ENCODE data around the gene DDX56. TPM values are rescaled to one million over a fixed set of nuclear protein-coding genes. Genes with fewer than 3 reads are reported as not detected.

Gene DDX56
- 109 to 136 TPM (median 124 TPM) in 5 replicates for total RNA-seq (2022; extraction: Qiagen RNA extraction; ENCODE audit: low read depth)

DNA sequence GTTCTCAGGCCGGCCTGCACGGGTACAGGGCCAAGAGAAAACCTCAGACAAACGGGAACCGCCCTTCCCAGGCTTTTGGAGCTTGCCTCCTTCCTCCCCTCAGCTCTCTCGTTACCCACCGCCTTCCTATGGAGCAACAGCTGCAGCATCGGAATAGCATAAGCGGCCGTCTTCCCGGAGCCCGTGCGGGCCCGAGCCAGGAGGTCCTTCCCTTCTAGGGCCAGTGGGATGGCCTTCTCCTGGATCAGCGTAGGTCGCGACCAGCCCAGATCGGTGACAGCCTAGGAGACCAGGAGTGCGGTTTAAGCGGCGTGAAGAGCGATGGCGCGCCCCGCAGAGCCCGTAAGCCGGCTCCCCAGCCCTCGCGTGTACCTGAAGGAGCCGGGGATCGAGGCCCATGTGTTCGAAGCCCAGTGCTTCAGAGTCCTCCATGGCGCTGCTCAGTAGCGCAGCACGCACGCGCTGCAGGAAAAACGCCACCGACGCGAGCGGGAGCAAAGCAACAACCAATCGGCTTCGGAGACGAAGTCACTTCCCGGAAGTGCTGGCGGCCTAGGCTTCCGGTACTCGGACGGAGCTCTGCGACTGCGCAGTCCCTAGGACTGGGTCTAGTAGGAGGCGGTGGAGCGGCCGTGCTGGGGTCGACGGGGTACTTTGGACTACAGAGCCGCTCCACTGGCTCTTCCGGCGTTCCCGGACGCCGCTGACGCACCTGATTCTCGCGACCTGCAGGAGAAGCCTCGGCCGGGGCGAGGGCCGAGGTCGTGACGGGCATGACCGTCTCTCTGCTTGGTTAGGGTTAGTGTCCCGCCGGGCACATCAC is at the start of gene DDX56:
DDX56 (minus strand) TSS at position 445 of the 823 bp plus-strand sequence; CDS start at position 432, 13 bp downstream.

DNA sequence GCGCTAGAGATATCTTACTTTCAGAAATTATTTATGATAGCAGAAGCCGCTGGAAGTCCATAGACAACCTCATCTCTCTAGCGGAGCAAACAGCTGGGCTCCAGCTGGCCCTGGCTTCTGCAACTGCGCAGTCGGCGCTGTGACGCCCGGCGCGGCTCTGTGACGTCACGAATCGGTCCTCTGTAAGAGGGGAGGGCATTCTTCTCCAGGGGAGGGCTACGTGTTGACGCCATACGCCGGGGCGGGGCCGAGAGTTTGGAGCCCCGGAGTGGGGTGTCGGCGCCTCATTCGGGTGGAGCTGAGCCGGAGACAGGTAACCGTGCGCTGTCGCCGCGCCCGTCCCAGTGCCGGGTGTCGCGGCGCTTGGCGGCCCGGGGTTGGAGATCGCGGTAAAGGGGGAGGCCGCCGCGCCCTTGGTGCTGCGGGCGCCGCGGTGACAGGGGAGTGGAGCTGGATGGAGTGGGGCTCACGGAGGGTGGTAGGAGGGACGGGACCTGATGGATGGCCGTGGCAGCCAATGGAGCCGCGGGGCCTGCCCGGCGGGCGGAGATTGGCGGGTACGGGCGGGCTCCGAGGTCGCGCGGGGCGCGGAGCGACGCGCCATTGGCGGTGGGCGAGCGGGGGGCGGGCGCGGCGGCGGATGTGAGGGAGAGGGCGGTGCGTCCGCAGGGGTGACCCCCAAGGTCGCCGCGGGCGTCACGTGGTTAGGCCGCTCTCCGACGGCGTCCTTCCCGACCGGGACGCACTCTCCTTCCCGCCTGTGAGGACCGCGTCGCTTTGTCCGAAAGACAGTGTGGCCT is 32.8 kb upstream of the DDX56 start, which contains the start of gene OGDH:
OGDH (plus strand) TSS at position 287 of the 800 bp plus-strand sequence. CDS start 17,717 bp downstream, outside the sequence.

DNA sequence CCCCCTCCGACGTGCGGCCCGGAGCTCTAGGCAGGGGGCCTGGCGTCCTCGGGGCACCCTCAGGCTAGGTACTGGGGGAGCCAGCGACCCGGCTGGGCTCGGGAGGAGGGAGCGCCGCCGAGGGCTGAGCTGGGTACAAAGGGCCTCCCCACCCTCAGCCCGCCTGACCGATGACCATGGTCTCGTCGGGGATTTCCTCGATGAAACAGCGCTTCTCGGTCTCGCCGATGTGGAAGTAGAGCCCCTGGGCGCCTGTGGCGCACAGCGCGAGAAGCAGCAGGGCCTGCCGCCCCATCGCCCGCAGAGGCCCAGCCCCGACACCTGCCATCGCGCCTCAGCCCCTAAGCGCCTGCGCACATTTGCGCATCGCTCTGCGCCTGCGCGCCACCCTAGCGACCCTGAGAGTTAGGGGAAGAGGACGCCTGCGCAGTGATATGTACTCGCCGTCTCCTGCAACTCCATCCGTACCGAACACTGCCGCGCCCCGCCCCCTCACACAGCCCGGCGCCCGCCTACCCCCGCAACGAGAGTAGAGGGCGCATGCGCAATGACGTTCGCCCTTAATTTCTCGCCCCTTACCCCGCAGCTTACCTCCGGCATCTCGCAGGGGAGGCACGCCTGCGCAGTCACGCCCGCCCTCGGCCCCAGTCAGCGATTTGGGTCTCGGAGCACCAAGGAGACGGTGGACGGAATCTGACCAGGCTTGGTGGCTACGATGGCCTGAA is 8.3 kb upstream of the DDX56 start, which contains the start of gene TMED4:
TMED4 (minus strand) TSS at position 353 of the 725 bp plus-strand sequence; CDS start at position 328, 25 bp downstream.

DNA sequence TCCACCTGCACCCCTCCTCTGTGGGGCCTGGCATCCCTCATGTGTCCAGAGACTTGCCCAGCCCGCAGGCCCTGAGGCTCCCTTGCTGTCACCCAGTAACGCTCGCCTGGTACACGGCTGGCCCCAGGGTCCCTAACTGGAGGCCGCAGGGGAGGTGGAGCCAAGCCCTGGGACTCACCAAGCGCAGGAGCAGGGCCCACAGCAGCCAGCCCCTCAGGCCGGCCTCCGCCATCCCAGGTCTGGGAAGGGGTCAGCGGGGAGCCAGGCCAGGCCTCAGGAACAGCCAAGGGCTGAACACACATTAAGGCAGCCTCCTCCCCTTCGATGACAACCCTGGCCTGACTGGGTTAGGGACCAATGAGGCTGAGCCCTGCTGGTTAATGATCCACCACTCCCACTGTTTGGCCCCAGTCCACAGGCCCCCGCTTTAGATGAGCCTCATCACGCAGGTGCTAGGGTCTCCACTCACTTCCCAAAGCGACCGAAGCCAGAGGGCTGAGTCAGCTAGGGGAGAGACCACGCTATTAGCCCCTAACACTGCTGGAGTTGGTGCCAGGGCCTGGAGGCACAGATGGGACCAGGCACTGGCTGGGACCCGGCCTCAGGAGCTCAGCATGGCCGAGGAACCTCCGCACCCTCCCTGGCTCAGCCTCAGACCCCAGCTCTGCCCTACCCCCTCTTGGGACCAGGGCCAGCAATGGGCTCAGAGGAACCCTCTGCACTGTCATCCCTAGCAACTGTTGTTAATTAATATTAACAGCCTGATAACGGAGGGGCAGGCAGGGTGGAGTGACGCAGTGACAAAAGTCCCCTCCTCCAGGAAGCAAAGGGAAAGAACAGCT is 32.5 kb downstream of the DDX56 start, which contains the start of gene NPC1L1:
NPC1L1 (minus strand) TSS at position 303 of the 842 bp plus-strand sequence; CDS start at position 232, 71 bp downstream.

Other genes starting within 250 kb of the DDX56 start
- 0.15 to 0.28 TPM (median 0.20 TPM) in 5 replicates for gene CAMK2B, start 248.3 kb downstream of the DDX56 start, total RNA-seq (2022; extraction: Qiagen RNA extraction; ENCODE audit: low read depth)
- 46.0 to 60.4 TPM (median 56.1 TPM) in 5 replicates for gene NUDCD3, start 83.2 kb downstream of the DDX56 start, total RNA-seq (2022; extraction: Qiagen RNA extraction; ENCODE audit: low read depth)
- gene NPC1L1, start 32.6 kb downstream of the DDX56 start, total RNA-seq (2022; extraction: Qiagen RNA extraction; ENCODE audit: low read depth) = 0.06 to 0.09 TPM (median 0.08 TPM) in 4 of 5 replicates, not detected in the other
- gene TMED4, start 8.3 kb upstream of the DDX56 start, total RNA-seq (2022; extraction: Qiagen RNA extraction; ENCODE audit: low read depth) = 50.5 to 54.9 TPM (median 51.3 TPM) in 5 replicates
- 25.9 to 34.0 TPM (median 30.9 TPM) in 5 replicates for gene OGDH, start 32.7 kb upstream of the DDX56 start, total RNA-seq (2022; extraction: Qiagen RNA extraction; ENCODE audit: low read depth)
- 24.2 to 40.3 TPM (median 36.7 TPM) in 5 replicates for gene ZMIZ2, start 174.9 kb upstream of the DDX56 start, total RNA-seq (2022; extraction: Qiagen RNA extraction; ENCODE audit: low read depth)
- 4,827 to 5,540 TPM (median 5,124 TPM) in 5 replicates for gene PPIA, start 222.8 kb upstream of the DDX56 start, total RNA-seq (2022; extraction: Qiagen RNA extraction; ENCODE audit: low read depth)